ENCODE data around the gene VPS39.

DNA sequence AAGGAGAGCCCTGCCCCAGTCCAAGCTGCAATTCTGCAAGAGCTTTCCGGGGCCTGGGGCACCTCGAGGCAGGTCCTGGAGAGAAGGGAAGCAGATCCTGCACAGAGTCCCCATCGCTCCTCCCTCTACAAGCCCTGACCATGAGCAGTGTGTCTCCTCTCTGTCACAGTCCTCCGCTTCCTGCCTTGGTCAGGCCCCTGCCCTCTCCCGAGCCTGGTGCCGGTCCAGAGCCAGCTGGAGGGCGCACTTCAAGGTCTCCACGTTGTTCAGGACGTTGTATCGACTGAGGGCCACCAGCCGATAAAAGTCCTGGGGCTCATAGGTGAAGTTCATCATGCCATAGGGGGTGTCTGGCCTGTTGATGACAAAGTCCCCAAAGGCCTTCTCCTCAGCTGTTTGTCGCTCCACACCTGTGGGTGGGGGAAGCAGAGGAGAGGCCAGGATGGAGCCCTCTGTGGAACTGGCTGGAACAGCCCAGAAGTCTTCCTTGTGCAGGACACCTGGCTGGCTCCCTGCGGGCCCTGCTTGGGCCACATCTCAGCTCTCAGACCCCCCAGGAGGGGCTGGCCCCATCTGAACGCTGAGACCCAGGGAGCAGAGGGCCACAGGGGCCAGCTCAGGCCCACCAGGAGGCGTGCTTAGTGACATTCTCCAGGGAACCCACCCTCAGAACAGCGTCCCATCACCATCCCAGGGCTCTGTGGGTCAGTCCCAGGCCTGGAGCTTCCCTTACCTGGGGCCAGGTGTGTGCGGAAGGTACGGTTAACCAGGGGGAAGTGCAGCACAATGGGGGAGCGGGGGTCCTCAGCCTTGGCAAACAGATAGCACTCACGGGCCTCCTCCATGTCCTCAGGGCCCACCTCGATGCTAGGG, 66.1 kb downstream of the VPS39 start:
- TF ChIP-seq, protein P1, sequence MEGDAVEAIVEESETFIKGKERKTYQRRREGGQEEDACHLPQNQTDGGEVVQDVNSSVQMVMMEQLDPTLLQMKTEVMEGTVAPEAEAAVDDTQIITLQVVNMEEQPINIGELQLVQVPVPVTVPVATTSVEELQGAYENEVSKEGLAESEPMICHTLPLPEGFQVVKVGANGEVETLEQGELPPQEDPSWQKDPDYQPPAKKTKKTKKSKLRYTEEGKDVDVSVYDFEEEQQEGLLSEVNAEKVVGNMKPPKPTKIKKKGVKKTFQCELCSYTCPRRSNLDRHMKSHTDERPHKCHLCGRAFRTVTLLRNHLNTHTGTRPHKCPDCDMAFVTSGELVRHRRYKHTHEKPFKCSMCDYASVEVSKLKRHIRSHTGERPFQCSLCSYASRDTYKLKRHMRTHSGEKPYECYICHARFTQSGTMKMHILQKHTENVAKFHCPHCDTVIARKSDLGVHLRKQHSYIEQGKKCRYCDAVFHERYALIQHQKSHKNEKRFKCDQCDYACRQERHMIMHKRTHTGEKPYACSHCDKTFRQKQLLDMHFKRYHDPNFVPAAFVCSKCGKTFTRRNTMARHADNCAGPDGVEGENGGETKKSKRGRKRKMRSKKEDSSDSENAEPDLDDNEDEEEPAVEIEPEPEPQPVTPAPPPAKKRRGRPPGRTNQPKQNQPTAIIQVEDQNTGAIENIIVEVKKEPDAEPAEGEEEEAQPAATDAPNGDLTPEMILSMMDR (IDR thresholded peaks at IDR 0.05; ENCODE audit: extremely low read depth in 1 of 2, insufficient read depth in 1 of 2, low read depth in 1 of 2, low read length in 2 of 2): no peak
- TF ChIP-seq EZH2 (IDR thresholded peaks at IDR 0.05; ENCODE audit: borderline replicate concordance, low read depth, low read length, severe bottlenecking) (no peak), POLR2A (IDR thresholded peaks at IDR 0.05; ENCODE audit: low read depth, low read length) (no peak), MYC (IDR thresholded peaks at IDR 0.05; ENCODE audit: low read depth, low read length) (no peak), GATA2 (IDR thresholded peaks at IDR 0.05; ENCODE audit: insufficient read depth, insufficient read length, low read depth, low read length) (no peak), POLR2AphosphoS5 (IDR thresholded peaks at IDR 0.05; ENCODE audit: insufficient read depth, low read depth, low read length) (no peak), JUN (IDR thresholded peaks at IDR 0.05; ENCODE audit: borderline replicate concordance, insufficient read depth, insufficient read length, low read depth) (no peak)
